GM21723 (cell line): ENCODE results near the gene DUSP8.

Experiments
- ATAC-seq: cut with Tn5 transposase; IDR thresholded peaks from one replicate; pipeline ENCODE4 v1.9.1; 2021; ENCODE audit warnings: mild to moderate bottlenecking, moderate library complexity; ENCODE audit not compliant: unreplicated experiment

DUSP8 gene

GRCh38 chr11:1567052-1567720 is 4.9 kb downstream of the DUSP8 start:
- ATAC-seq, result no peak

GRCh38 chr11:1566381-1567051 is 5.6 kb downstream of the DUSP8 start:
- ATAC-seq, result no peak

DNA sequence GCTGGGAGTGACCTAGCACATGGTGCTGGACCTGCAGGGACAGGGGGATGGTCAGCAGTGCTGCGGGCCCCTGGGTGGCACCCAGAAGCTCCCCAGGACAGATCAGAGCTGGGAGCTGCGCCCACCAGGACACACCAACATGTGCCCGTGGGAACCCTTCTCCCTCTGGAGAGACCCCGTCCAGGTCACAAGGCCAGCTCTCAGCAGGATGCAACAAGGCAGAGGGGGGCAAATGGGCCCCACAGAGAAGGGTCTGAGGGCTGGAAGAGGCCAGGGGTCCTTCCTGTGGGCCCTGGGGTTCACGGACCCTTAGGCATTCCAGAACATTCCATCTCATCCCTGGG is 6.2 kb downstream of the DUSP8 start:
- no peak for ATAC-seq

DNA sequence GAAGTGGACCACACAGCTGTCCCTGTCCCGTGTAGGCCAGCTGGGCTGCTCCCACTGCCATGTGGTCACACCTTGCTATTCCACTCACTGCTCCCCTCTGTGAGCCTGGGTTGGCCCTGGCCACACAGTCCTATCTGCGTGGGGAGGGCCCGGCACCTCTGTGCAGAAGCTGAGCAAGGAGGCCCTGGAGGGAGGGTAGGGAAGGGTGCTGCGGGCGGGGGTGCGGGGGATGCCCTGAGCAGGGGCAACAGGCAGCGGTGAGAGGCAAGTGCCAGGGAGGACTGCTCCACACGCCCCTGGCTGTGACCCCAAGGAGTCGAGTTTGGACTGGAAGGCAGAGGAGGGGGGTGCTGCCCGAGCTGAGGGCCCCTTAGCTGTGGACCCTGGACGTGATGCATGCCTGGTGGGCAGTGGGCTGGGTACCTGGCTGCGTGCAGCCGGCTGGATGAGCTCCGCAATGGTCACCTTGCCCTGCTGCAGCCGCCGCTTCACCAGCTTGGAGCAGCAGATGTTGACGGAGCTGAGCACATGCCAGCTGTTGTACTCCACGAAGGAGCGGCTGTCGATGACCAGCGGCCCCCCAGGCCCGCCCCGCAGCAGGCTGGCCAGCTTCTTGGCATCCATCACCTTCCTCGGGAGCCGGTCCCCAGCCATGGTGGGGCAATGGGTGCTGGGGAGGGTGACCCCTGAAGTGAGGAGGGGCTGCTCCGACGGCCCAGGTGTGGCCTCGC is 6.7 kb downstream of the DUSP8 start:
- ATAC-seq, result no peak

DNA sequence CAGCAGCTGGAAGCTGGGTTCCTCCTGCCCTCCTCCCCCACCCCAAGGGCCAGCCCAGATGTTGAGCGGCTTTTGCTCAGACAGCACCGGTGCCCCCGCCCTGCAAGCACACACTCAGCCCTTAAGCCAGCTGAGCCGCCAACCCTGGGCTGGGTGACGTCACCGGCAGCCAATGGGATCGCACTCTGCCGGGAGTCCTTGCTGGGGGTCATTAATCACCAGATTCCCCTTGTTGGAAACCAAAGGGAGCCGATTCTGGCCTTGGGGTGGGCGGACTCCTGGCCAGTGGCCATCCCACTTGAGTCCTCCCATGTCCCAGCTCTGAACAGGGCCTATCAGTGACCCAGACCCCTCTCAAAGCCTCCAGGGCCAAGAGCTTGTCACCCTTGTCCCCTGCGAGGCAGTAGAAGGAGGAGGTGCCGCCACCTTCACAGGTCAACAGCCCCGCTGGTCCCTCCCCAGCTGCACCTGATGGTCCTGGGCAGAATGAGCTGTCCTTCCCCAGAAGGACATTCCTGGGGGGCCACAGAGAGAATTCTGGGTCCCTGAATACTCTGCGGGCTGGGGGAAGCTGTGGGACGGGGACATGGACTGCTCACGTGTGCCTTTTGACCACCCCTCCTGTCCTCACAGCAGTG is 7.4 kb downstream of the DUSP8 start:
- ATAC-seq, result no peak

GRCh38 chr11:1563697-1564534 is 8.2 kb downstream of the DUSP8 start:
- no peak for ATAC-seq

DNA sequence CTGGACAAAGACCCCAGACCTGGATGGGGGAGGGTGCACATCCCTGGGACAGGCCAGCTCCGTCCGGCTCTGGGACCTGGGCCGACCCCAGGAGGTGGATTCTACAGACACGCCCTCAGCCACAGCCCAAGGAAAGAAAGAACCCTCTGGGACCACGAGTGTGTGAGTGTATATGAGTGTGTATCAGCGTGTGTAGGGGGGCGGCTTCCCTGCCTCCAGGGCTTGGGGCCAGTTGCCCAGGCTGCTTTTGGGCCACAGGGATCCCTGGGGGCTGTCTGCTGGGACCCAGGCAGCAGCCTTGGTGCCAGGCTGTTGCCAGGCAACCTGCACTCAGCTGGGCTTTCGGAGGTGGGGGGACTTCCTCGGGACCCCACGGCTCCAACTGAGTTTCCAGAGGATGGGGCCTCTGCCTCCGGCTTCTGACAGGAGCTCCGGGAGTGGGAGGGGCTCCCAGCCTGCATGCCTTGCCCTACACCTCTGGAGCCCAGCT is 8.9 kb downstream of the DUSP8 start:
- ATAC-seq, result no peak

GRCh38 chr11:1562469-1563148 is 9.5 kb downstream of the DUSP8 start:
- no peak for ATAC-seq

GRCh38 chr11:1561955-1562354 is 10.1 kb downstream of the DUSP8 start:
- ATAC-seq, result no peak

DNA sequence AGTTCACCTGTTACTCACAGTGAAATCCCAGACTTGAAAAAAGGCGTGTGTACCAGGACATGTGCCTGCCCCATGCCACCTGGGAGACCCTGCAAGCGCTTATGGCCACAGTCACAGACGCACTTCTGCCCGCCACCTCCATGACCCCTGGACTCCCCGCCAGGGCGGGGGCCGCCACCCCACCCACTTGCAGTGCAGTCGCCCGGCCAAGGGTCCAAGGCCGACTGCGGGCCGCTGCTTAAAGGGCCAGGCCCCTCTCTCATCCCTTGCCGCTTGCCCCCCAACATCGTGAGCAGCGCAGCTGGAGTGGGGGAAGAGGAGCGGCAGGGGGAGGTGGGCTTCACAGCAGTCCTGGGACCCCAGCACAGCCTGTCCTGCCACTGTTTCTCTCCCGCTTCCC is 10.8 kb downstream of the DUSP8 start:
- ATAC-seq, result no peak

DNA sequence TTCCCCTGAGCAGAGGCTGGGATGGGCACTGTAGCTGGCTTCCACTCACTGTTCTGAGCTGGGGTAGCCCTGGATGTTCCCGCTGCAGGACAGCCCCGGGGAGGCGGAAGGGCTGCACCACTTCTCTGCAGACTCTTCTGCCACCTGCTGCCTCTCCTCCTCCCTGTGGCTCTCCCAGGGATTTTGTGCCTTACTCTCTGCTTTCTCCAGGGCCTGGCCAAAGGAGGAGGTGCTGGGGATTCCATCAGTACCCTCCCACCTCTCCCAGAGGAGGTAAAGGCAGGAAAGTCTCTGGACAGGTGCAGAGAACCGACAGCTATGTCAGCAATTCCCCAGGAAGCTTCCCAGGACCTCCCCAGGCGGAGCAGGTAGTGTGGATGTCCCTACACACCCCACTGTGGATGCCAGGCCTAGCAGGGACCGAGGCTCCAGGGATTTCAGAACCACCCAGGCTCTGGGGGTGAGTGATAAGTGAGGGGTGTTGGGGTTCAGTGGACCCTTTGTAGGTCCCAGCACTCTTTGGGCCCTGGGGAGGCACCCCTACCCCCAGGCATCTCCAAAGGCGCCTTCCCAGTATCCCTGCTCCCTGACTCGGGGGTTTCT is 11.3 kb downstream of the DUSP8 start:
- ATAC-seq, result no peak

DNA sequence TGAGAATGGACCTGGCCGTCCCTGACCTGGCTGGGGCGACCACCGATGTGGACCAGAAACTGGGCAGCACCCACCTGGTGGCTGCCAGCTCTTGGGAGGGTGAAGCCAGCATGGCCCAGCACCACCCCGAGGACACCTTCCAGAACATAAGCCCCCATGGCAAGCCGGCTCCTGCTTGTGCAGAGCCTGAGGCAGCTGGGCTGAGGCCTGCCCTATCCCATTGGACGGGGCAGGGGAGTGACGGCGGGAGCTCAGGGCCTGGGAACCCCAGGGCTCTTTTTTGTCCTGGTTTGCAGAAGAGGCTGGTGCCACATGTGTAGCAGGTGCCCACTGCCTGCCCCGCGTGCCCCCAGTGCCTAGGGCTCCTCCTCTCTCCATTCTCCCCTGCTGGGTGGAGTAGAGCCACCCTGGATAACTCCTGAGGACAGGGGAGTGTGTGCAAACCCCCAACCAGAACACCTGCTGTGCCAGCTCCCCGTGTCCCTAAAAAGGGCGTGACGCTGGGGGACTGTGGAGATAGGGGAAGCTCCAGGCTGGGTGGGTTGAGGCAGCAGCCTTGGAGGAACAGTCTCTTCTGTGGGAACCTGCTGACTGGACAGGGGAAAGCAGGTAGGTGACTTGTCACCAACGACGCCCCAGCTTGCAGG is 11.9 kb downstream of the DUSP8 start:
- no peak for ATAC-seq

DNA sequence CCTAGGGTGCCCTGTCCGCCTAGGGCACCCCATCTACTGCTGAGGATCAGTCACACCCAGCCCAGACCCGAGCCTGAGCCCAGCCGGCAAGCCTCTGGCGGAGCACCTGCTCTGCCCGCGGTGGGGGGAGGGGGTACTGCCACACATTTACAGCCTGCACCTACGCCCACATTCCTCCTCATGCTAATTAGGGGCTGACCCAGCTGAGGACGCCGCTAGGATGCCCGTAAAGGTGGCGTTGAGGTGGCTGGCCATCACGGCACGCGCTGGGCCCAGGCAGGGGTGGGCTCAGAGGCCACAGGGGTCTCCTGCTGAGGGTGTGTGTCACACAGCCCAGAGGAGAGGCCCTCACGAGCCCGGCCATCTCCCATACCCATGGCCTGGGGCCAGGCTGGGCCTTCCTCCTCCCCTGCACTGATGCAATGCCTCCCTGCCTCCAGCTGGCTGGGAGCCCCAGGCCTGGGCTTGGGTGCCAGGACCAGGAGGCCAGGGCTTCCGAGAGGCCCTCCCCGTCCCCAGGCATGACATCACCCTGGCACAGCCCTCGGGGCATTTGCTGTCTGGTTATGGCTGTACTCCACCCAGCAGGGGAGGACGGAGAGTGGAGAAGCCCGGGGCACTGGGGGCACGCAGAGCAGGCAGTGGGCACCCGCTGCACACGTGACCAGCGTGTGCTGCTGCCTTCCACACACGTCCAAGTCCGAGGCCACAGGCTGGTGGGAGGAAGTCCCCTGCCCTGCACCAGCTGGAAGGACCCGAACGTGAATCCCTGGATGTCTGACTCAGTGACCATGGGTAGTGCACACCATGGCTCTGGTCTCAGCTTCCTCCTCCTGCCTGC is 12.7 kb downstream of the DUSP8 start:
- no peak for ATAC-seq

DNA sequence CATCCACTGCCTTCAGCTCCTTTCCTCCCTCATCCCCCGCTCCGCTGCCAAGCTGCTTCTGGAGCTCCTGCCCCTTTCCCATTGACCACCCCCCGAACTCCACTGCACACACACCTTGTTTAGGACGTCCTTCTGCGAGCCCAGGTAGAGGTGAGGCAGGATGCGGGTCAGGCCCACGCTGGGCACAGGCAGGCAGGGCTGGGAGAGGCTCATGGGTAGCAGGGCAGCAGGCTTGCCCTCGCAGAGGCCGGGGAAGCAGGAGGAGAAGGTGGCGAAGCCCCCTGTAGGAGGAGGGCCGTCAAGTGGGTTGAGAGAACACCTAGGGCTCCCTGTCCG is 13.3 kb downstream of the DUSP8 start:
- ATAC-seq, result no peak

DNA sequence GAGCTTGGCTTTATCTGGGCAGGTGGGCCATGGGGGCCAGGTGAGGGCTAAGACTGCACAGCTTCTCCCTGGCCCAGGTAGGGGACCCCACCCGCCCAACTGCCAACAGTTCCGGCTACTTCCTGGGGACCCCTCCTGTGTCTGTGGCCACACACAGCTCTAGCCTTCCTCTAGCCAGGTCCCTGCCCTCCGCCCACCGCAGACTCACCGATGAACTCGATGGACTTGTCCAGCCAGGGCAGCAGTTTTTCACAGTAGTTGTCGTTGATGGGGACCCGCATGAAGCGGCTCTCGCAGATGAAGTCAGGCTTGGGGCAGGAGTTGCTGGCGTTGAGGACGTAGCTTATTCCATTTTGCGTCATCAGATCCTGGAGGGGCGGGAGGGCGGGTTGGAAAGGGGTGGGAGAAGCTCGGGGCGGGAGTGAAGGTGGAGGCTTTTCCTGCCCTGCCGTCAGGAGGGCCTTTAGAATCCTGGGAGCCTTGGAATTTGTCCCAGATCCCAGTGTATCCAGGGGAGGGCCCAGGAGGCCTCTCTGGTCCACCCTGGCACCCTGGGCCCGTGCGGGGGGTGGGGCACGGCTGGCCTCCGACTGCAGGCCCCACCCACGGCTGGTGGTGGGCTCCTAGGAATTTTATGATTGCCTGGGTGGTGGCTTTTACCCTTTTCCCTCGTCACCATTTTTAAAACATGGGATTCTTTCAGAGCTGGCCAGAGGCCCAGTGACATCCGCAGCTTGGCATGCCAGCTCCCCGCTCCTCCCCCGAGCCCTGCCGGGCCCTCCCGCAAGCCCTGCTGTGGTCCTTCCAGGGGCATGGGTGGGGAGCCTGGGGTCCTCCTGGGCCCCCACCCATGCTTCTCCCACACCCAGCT is 13.9 kb downstream of the DUSP8 start:
- no peak for ATAC-seq

DNA sequence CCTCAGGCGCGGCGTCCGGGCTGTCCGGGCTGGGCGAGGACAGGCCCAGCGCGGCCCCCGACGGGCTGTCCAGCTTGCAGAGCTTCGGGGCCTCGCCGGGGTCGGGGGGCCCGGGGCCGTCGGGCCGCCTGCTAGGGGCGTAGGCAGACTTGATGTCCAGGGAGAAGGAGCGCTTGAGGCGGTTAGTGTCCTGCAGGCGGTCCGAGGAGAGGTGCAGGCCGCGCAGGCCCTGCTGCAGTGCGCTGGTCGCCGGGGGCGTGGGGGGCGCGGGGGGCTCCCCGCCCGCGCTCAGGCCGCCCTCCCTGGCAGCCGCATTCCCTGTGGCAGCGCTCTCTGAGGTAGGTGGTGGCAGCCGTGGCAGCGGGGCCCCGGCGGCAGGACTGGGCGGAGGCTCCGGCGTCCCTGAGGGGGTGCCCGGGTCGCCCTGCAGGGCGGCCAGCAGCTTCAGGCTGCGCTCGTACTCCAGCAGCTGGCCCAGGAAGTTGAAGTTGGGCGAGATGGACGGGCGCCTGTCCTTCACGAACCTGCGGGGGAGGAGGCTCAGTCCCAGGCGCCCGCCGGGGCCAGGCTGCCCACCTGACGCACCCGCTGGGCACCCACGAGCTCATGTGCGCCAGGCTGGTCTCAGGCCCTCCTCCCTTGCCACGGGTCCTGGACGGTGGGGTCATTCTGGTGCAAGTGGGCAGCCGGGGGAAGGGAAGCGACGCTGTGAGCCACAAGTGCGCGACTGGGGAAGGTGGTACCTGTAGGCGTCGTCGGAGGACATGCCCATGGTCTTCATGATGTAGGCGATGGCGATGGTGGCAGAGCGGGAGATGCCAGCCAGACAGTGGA is 14.8 kb downstream of the DUSP8 start:
- ATAC-seq, result no peak
